ENCODE results near the gene CNTNAP2.

Gene CNTNAP2

GRCh38 chr7:147044941-147045340 lies 928.3 kb downstream of the CNTNAP2 start:
- Histone ChIP-seq H3K36me3 (ENCODE audit: control insufficient read depth in 1 of 2, insufficient read depth in 2 of 2, low read length in 2 of 2) (no peaks in the 10 kb centered on the region), H3K79me1 (ENCODE audit: low read length) (no peaks in the 10 kb centered on the region), H4K91ac (ENCODE audit: low read depth, low read length) (no peak overlapping the region), H3K79me2 (ENCODE audit: control insufficient read depth, insufficient read depth, low read length, poor library complexity) (no peaks in the 10 kb centered on the region), H3K9me3 (ENCODE audit: insufficient read depth, low read depth, low read length) (no peaks in the 10 kb centered on the region), H3K23ac (ENCODE audit: low read length) (no peak overlapping the region), H3K4me1 (ENCODE audit: control insufficient read depth in 1 of 2, insufficient read depth in 2 of 2, low read length in 2 of 2) (no peaks in the 10 kb centered on the region), H2BK5ac (ENCODE audit: low read depth, low read length, poor library complexity) (no peak overlapping the region), H2BK120ac (ENCODE audit: insufficient read depth, low read length, poor library complexity) (no peak overlapping the region), H3K4ac (ENCODE audit: low read depth, low read length) (no peak overlapping the region), H3K4me3 (ENCODE audit: low read depth, low read length) (no peak overlapping the region), H3K4me2 (ENCODE audit: low read length) (no peak overlapping the region), H2BK12ac (ENCODE audit: low read length) (no peak overlapping the region), H3K9ac (ENCODE audit: low read length) (no peak overlapping the region), H3K27me3 (ENCODE audit: insufficient read depth, low read length) (no peaks in the 10 kb centered on the region), H3K27ac (ENCODE audit: low read depth, low read length) (no peak overlapping the region), H3K14ac (ENCODE audit: low read length) (no peak overlapping the region), H2AK5ac (ENCODE audit: low read length) (no peak overlapping the region), H4K8ac (ENCODE audit: low read depth, low read length) (no peak overlapping the region), H4K12ac (ENCODE audit: low read depth, low read length) (no peak overlapping the region), H3K18ac (ENCODE audit: low read length) (no peak overlapping the region), H2AFZ (ENCODE audit: insufficient read depth, low read length, poor library complexity) (no peak overlapping the region)
- WGBS (ENCODE audit: extremely low coverage, insufficient coverage, insufficient read length), result no CpG with 5 or more reads among the region's 6 CpGs
- no peak for DNase-seq

- no peak overlapping the region for H2BK12ac ChIP-seq (ENCODE audit: low read length)
- H3K4ac ChIP-seq (ENCODE audit: low read depth, low read length), result no peak overlapping the region
- no peak overlapping the region for H2BK120ac ChIP-seq (ENCODE audit: insufficient read depth, low read length, poor library complexity)
- H4K91ac ChIP-seq (ENCODE audit: low read depth, low read length), result no peak overlapping the region
- H2AFZ ChIP-seq (ENCODE audit: insufficient read depth, low read length, poor library complexity), result no peak overlapping the region
- no peak overlapping the region for H3K14ac ChIP-seq (ENCODE audit: low read length)
- no peak overlapping the region for H3K18ac ChIP-seq (ENCODE audit: low read length)
- H3K4me3 ChIP-seq (ENCODE audit: low read depth, low read length), result no peak overlapping the region
- H3K9ac ChIP-seq (ENCODE audit: low read length), result no peak overlapping the region
- H3K9me3 ChIP-seq (ENCODE audit: insufficient read depth, low read depth, low read length), result no peaks in the 10 kb centered on the region
- DNase-seq, result no peak
- no peak overlapping the region for H2AK5ac ChIP-seq (ENCODE audit: low read length)
- no peak overlapping the region for H4K8ac ChIP-seq (ENCODE audit: low read depth, low read length)
- no peaks in the 10 kb centered on the region for H3K36me3 ChIP-seq (ENCODE audit: control insufficient read depth in 1 of 2, insufficient read depth in 2 of 2, low read length in 2 of 2)
- no peak overlapping the region for H4K12ac ChIP-seq (ENCODE audit: low read depth, low read length)
- no peaks in the 10 kb centered on the region for H3K79me1 ChIP-seq (ENCODE audit: low read length)
- H2BK5ac ChIP-seq (ENCODE audit: low read depth, low read length, poor library complexity), result no peak overlapping the region
- no peak overlapping the region for H3K4me2 ChIP-seq (ENCODE audit: low read length)
- H3K27me3 ChIP-seq (ENCODE audit: insufficient read depth, low read length), result no peaks in the 10 kb centered on the region
- H3K27ac ChIP-seq (ENCODE audit: low read depth, low read length), result no peak overlapping the region
- no peak overlapping the region for H3K23ac ChIP-seq (ENCODE audit: low read length)
- WGBS (ENCODE audit: extremely low coverage, insufficient coverage, insufficient read length), result no CpG with 5 or more reads among the region's 2 CpGs
- no peaks in the 10 kb centered on the region for H3K4me1 ChIP-seq (ENCODE audit: control insufficient read depth in 1 of 2, insufficient read depth in 2 of 2, low read length in 2 of 2)
- H3K79me2 ChIP-seq (ENCODE audit: control insufficient read depth, insufficient read depth, low read length, poor library complexity), result no peaks in the 10 kb centered on the region
These were observed 931.1 kb downstream of the CNTNAP2 start for GRCh38 chr7:147047696-147048095.

GRCh38 chr7:147048864-147049263 lies 932.3 kb downstream of the CNTNAP2 start:
- Histone ChIP-seq H2BK12ac (ENCODE audit: low read length) (no peak overlapping the region), H3K18ac (ENCODE audit: low read length) (no peak overlapping the region), H2AFZ (ENCODE audit: insufficient read depth, low read length, poor library complexity) (no peak overlapping the region), H2AK5ac (ENCODE audit: low read length) (no peak overlapping the region), H3K4ac (ENCODE audit: low read depth, low read length) (no peak overlapping the region), H3K9me3 (ENCODE audit: insufficient read depth, low read depth, low read length) (no peaks in the 10 kb centered on the region), H3K79me2 (ENCODE audit: control insufficient read depth, insufficient read depth, low read length, poor library complexity) (no peaks in the 10 kb centered on the region), H3K36me3 (ENCODE audit: control insufficient read depth in 1 of 2, insufficient read depth in 2 of 2, low read length in 2 of 2) (no peaks in the 10 kb centered on the region), H3K4me3 (ENCODE audit: low read depth, low read length) (no peak overlapping the region), H3K9ac (ENCODE audit: low read length) (no peak overlapping the region), H4K12ac (ENCODE audit: low read depth, low read length) (no peak overlapping the region), H4K8ac (ENCODE audit: low read depth, low read length) (no peak overlapping the region), H3K4me1 (ENCODE audit: control insufficient read depth in 1 of 2, insufficient read depth in 2 of 2, low read length in 2 of 2) (no peaks in the 10 kb centered on the region), H3K27me3 (ENCODE audit: insufficient read depth, low read length) (no peaks in the 10 kb centered on the region), H3K27ac (ENCODE audit: low read depth, low read length) (no peak overlapping the region), H3K4me2 (ENCODE audit: low read length) (no peak overlapping the region), H3K14ac (ENCODE audit: low read length) (no peak overlapping the region), H3K23ac (ENCODE audit: low read length) (no peak overlapping the region), H4K91ac (ENCODE audit: low read depth, low read length) (no peak overlapping the region), H2BK5ac (ENCODE audit: low read depth, low read length, poor library complexity) (no peak overlapping the region), H2BK120ac (ENCODE audit: insufficient read depth, low read length, poor library complexity) (no peak overlapping the region), H3K79me1 (ENCODE audit: low read length) (no peaks in the 10 kb centered on the region)
- WGBS (ENCODE audit: extremely low coverage, insufficient coverage, insufficient read length), result no CpG with 5 or more reads among the region's 5 CpGs
- DNase-seq, result no peak

GRCh38 chr7:147052818-147053217 lies 936.2 kb downstream of the CNTNAP2 start:
- Histone ChIP-seq H3K4me1 (ENCODE audit: control insufficient read depth in 1 of 2, insufficient read depth in 2 of 2, low read length in 2 of 2) (no peaks in the 10 kb centered on the region), H3K36me3 (ENCODE audit: control insufficient read depth in 1 of 2, insufficient read depth in 2 of 2, low read length in 2 of 2) (no peaks in the 10 kb centered on the region), H2BK120ac (ENCODE audit: insufficient read depth, low read length, poor library complexity) (no peak overlapping the region), H3K27me3 (ENCODE audit: insufficient read depth, low read length) (no peaks in the 10 kb centered on the region), H3K9me3 (ENCODE audit: insufficient read depth, low read depth, low read length) (no peaks in the 10 kb centered on the region), H3K27ac (ENCODE audit: low read depth, low read length) (no peak overlapping the region), H3K9ac (ENCODE audit: low read length) (no peak overlapping the region), H4K8ac (ENCODE audit: low read depth, low read length) (no peak overlapping the region), H3K14ac (ENCODE audit: low read length) (no peak overlapping the region), H4K12ac (ENCODE audit: low read depth, low read length) (no peak overlapping the region), H4K91ac (ENCODE audit: low read depth, low read length) (no peak overlapping the region), H3K79me2 (ENCODE audit: control insufficient read depth, insufficient read depth, low read length, poor library complexity) (no peaks in the 10 kb centered on the region), H2BK12ac (ENCODE audit: low read length) (no peak overlapping the region), H2AK5ac (ENCODE audit: low read length) (no peak overlapping the region), H3K4ac (ENCODE audit: low read depth, low read length) (no peak overlapping the region), H3K4me3 (ENCODE audit: low read depth, low read length) (no peak overlapping the region), H3K4me2 (ENCODE audit: low read length) (no peak overlapping the region), H2BK5ac (ENCODE audit: low read depth, low read length, poor library complexity) (no peak overlapping the region), H3K18ac (ENCODE audit: low read length) (no peak overlapping the region), H3K23ac (ENCODE audit: low read length) (no peak overlapping the region), H3K79me1 (ENCODE audit: low read length) (no peaks in the 10 kb centered on the region), H2AFZ (ENCODE audit: insufficient read depth, low read length, poor library complexity) (no peak overlapping the region)
- no peak for DNase-seq
